OCI-LY1 (cell line): ENCODE data around the gene MRTO4.
"Not testable (repeated sequence)": the region's sequence is repeated elsewhere in the genome, so short reads cannot be mapped to it uniquely, and the experiment has no call there.

Experiments
- H2AFZ ChIP-seq: fragments of 200-600 bp; sonication (generic), shearing (Covaris generic); 2 replicates; pipeline ENCODE4 v1.6.0; 2014; ENCODE audit warnings: antibody characterized with exemption, mild to moderate bottlenecking, low read length
- H3F3A ChIP-seq: fragments of 200-600 bp; sonication (generic), shearing (Covaris generic); 2 replicates; pipeline ENCODE4 v1.6.0; 2014; ENCODE audit warnings: mild to moderate bottlenecking, antibody characterized with exemption, low read length, moderate library complexity; ENCODE audit not compliant: insufficient read depth
- H3K27ac ChIP-seq: fragments of 200-600 bp; sonication (generic); 2 replicates; pipeline ENCODE4 v1.5.1; 2014; ENCODE audit warnings: low read length, mixed run types, mild to moderate bottlenecking, low read depth; ENCODE audit not compliant: poor library complexity, severe bottlenecking
- H3K27me3 ChIP-seq: fragments of 200-600 bp; sonication (generic); 2 replicates; pipeline ENCODE4 v1.6.0; 2014; ENCODE audit warnings: antibody characterized with exemption, mild to moderate bottlenecking, low read length, moderate library complexity; ENCODE audit not compliant: insufficient read depth
- H3K36me3 ChIP-seq: fragments of 200-600 bp; sonication (generic); 2 replicates; pipeline ENCODE4 v1.6.1; 2014; ENCODE audit warnings: mild to moderate bottlenecking, antibody characterized with exemption, low read length, moderate library complexity, mixed read lengths; ENCODE audit not compliant: insufficient read depth
- H3K4me1 ChIP-seq: fragments of 200-600 bp; sonication (generic); 2 replicates; pipeline ENCODE4 v1.5.1; 2014; ENCODE audit warnings: mild to moderate bottlenecking, low read length, moderate library complexity; ENCODE audit not compliant: insufficient read depth, severe bottlenecking
- H3K4me2 ChIP-seq: fragments of 200-600 bp; sonication (generic), shearing (Covaris generic); 2 replicates; pipeline ENCODE4 v1.6.1; 2014; ENCODE audit warnings: low read length
- H3K4me3 ChIP-seq: fragments of 200-600 bp; sonication (generic); 2 replicates; pipeline ENCODE4 v1.5.1; 2014; ENCODE audit warnings: low read length, low read depth, mild to moderate bottlenecking, mixed read lengths; ENCODE audit not compliant: poor library complexity, severe bottlenecking
- H3K79me2 ChIP-seq: fragments of 200-600 bp; shearing (Covaris generic); 2 replicates; pipeline ENCODE4 v1.6.1; 2016; ENCODE audit warnings: mixed run types, low read length, mixed read lengths; ENCODE audit not compliant: insufficient read depth
- H3K9ac ChIP-seq: fragments of 200-600 bp; sonication (generic), shearing (Covaris generic); 2 replicates; pipeline ENCODE4 v1.6.1; 2014; ENCODE audit warnings: mild to moderate bottlenecking, low read length, mixed read lengths
- H3K9me2 ChIP-seq: fragments of 200-600 bp; sonication (generic), shearing (Covaris generic); 2 replicates; pipeline ENCODE4 v1.6.1; 2014; ENCODE audit warnings: low read depth, mild to moderate bottlenecking, low read length, mixed read lengths
- H3K9me3 ChIP-seq: fragments of 200-600 bp; shearing (Covaris generic); 2 replicates; pipeline ENCODE4 v1.6.1; 2014; ENCODE audit warnings: low read length, mixed read lengths
- H4K20me1 ChIP-seq: fragments of 200-600 bp; sonication (generic), shearing (Covaris generic); 2 replicates; pipeline ENCODE4 v1.6.0; 2016; ENCODE audit warnings: mild to moderate bottlenecking, low read length; ENCODE audit not compliant: insufficient read depth
- CTCF ChIP-seq: fragments of 200-600 bp; sonication (generic), shearing (Covaris generic); IDR thresholded peaks from 2 replicates; pipeline ENCODE4 v1.5.1; 2017; ENCODE audit warnings: mild to moderate bottlenecking, antibody characterized with exemption, low read length, moderate library complexity, mixed read lengths
- EZH2 ChIP-seq: fragments of 200-600 bp; sonication (generic), shearing (Covaris generic); IDR thresholded peaks from 2 replicates; pipeline ENCODE4 v1.8.0; 2017; ENCODE audit warnings: borderline replicate concordance, mixed run types, mild to moderate bottlenecking, antibody characterized with exemption, low read length, moderate library complexity, mixed read lengths

Gene MRTO4

GRCh38 chr1:19287436-19288185 is 36.0 kb downstream of the MRTO4 start:
- no peak for TF ChIP-seq EZH2
- TF ChIP-seq CTCF = no peak

GRCh38 chr1:19288324-19289241 is 37.0 kb downstream of the MRTO4 start, which contains the start of gene AKR7A3:
Gene AKR7A3, minus strand, starts transcription at chr1:19288770. Its CDS starts 61 bp downstream, at chr1:19288709.
- not testable (repeated sequence) for H3F3A ChIP-seq, H3K9ac ChIP-seq, H3K9me3 ChIP-seq, H3K27ac ChIP-seq, H3K27me3 ChIP-seq, H3K4me2 ChIP-seq, H3K4me1 ChIP-seq, H3K79me2 ChIP-seq, H4K20me1 ChIP-seq, H3K36me3 ChIP-seq, H2AFZ ChIP-seq, H3K9me2 ChIP-seq, H3K4me3 ChIP-seq

More at GRCh38 chr1:19287436-19288185, 36.0 kb downstream of the MRTO4 start:
- Histone ChIP-seq H3K79me2 (no peaks in the 10 kb centered on the region), H4K20me1 (no peaks in the 10 kb centered on the region), H3K9me2 (no peaks in the 10 kb centered on the region), H3K9ac (no peak overlapping the region), H3K27me3 (no peaks in the 10 kb centered on the region), H3K9me3 (no peaks in the 10 kb centered on the region), H3K27ac (no peak overlapping the region), H3K36me3 (no peaks in the 10 kb centered on the region), H3F3A (no peaks in the 10 kb centered on the region), H3K4me2 (no peak overlapping the region), H3K4me3 (no peak overlapping the region), H3K4me1 (no peaks in the 10 kb centered on the region), H2AFZ (no peak overlapping the region)

- no peaks in the 10 kb centered on the region for H3K27me3 ChIP-seq
- no peak overlapping the region for H3K9ac ChIP-seq
- H3K36me3 ChIP-seq = no peaks in the 10 kb centered on the region; the same call in 1 of the 2 replicates
- no peaks in the 10 kb centered on the region for H4K20me1 ChIP-seq
- no peaks in the 10 kb centered on the region for H3K4me1 ChIP-seq
- no peaks in the 10 kb centered on the region for H3K9me2 ChIP-seq
- no peaks in the 10 kb centered on the region for H3F3A ChIP-seq
- no peaks in the 10 kb centered on the region for H3K79me2 ChIP-seq
- no peak overlapping the region for H3K4me2 ChIP-seq
- peaks cover under 1% of the 10 kb centered on the region for H3K9me3 ChIP-seq
- no peak overlapping the region for H3K4me3 ChIP-seq
- TF ChIP-seq CTCF (no peak), EZH2 (no peak)
- no peak overlapping the region for H2AFZ ChIP-seq
- H3K27ac ChIP-seq = no peak overlapping the region
These were observed 37.6 kb downstream of the MRTO4 start for GRCh38 chr1:19289244-19289643.
